Thymus (tissue), 11 donors: Measurements from ENCODE around the gene LARP1B. TPM values are rescaled to one million over a fixed set of nuclear protein-coding genes. Genes with fewer than 3 reads are reported as not detected.
"Not testable (repeated sequence)": the region's sequence is repeated elsewhere in the genome, so short reads cannot be mapped to it uniquely, and the experiment has no call there.

Experiments
- DNase-seq, 9 donors: peaks; one replicate each; pipeline ENCODE4 v3.0.0-alpha.2; 2013; ENCODE audit warnings: low spot score in 9 of 9, low read depth in 6 of 9, missing footprints in 1 of 9
- H3K27ac ChIP-seq, 2 donors: one replicate each; pipeline ENCODE4 v1.5.1; 2013; ENCODE audit warnings: control low read depth in 1 of 2, low read depth in 1 of 2, low read length in 1 of 2, mild to moderate bottlenecking in 1 of 2, moderate library complexity in 1 of 2
- H3K27me3 ChIP-seq, 2 donors: one replicate each; pipeline ENCODE4 v1.5.1; 2013; ENCODE audit warnings: low read length in 1 of 2; ENCODE audit not compliant: control insufficient read depth in 2 of 2, insufficient read depth in 1 of 2
- H3K36me3 ChIP-seq, 2 donors: one replicate each; pipeline ENCODE4 v1.5.1; 2013; ENCODE audit warnings: low read length in 1 of 2, mild to moderate bottlenecking in 1 of 2, moderate library complexity in 1 of 2; ENCODE audit not compliant: control insufficient read depth in 2 of 2, insufficient read depth in 2 of 2
- H3K4me1 ChIP-seq, 2 donors: one replicate each; pipeline ENCODE4 v1.5.1; 2013; ENCODE audit warnings: low read length in 2 of 2; ENCODE audit not compliant: control insufficient read depth in 2 of 2, insufficient read depth in 2 of 2
- H3K4me3 ChIP-seq, 2 donors: one replicate each; pipeline ENCODE4 v1.5.1; 2013; ENCODE audit warnings: low read length in 2 of 2, control low read depth in 1 of 2, mild to moderate bottlenecking in 1 of 2
- H3K9me3 ChIP-seq, 2 donors: one replicate each; pipeline ENCODE4 v1.5.1; 2013; ENCODE audit warnings: low read length in 1 of 2, mild to moderate bottlenecking in 1 of 2; ENCODE audit not compliant: control insufficient read depth in 2 of 2, insufficient read depth in 1 of 2
- WGBS: extraction: QIAGEN DNeasy Blood & Tissue Kit; methylation state at CpG from one replicate; pipeline ENCODE4 v1.1.7; 2013; 5-methylcytosine and 5-hydroxymethylcytosine counted together
- polyA plus RNA-seq: library from polyadenylated mRNA; stranded (reverse); fragments of 200-250 nt; gene quantifications from one replicate; pipeline ENCODE4 v1.2.3, GENCODE V29; 2013
- total RNA-seq: library from RNA; stranded (reverse); fragments of 120-200 nt; gene quantifications from one replicate; pipeline ENCODE4 v1.2.4, GENCODE V29; 2013
- donor health status: healthy.

The LARP1B gene
- total and polyA plus RNA-seq, 2 donors: 12.5 to 16.5 TPM

- Histone ChIP-seq H3K36me3 (no peaks in the 10 kb centered on the region), H3K4me1 (no peaks in the 10 kb centered on the region), H3K4me3 (no peak overlapping the region), H3K27ac (no peak overlapping the region), H3K27me3 (no peaks in the 10 kb centered on the region), H3K9me3 (no peaks in the 10 kb centered on the region)
- DNase-seq: no peak
- 99% methylated on average over 1 of the region's 1 CpG for WGBS
Measured at GRCh38 chr4:128247906-128248305, 186.8 kb downstream of the LARP1B start.

DNA sequence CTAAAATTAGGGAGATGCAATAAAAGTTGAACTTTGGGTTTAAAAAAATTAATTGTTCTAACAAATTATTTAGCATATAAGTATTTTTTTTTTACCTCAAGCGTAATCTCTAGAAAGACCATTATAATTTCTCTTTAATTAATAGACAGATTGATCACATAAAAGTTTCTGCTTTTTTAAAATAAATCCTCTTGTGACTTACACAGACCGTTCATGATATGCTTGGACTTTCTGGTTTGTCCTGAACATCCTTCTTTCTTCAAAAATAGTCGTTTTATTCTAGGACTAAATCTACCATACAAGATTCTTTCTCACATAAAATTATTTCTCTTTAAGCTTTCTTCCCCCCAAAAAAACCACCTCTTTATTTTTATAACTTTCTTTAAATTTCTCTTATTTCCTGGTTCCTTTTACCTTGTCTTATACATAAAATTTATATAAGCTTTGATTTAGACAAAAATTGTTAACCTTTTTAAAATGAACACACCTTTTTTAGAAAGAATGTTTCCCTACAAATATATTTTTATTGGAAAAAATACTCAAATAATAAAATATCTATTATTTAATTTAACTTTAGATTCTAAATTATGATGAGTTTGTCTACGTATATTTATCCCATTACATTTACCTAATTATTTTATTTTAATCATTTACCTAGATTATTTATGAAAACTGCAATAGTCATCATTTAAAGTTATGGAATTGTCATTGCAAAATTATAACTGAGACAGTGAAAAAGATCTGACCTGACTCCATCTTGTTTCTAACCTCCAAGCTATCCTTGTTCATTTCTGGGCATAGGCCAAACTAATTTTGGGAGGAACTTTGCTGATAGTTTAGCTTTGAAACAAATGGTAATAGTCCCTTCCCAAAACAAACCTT lies 188.9 kb downstream of the LARP1B start:
- Histone ChIP-seq H3K36me3 (no peaks in the 10 kb centered on the region), H3K4me3 (no peak overlapping the region), H3K9me3 (no peaks in the 10 kb centered on the region), H3K4me1 (no peaks in the 10 kb centered on the region), H3K27ac (no peak overlapping the region), H3K27me3 (no peaks in the 10 kb centered on the region)
- WGBS: 79% methylated on average over 4 of the region's 4 CpGs
- no peak for DNase-seq

- Histone ChIP-seq H3K27ac (no peak overlapping the region), H3K27me3 (no peaks in the 10 kb centered on the region), H3K36me3 (no peaks in the 10 kb centered on the region), H3K4me3 (no peak overlapping the region), H3K9me3 (peaks cover 0 to 4% of the 10 kb centered on the region in 2 donors), H3K4me1 (no peaks in the 10 kb centered on the region)
- WGBS: 97% methylated on average over 3 of the region's 3 CpGs
- DNase-seq: no peak
Measured at GRCh38 chr4:128255906-128256305, 194.8 kb downstream of the LARP1B start.

DNA sequence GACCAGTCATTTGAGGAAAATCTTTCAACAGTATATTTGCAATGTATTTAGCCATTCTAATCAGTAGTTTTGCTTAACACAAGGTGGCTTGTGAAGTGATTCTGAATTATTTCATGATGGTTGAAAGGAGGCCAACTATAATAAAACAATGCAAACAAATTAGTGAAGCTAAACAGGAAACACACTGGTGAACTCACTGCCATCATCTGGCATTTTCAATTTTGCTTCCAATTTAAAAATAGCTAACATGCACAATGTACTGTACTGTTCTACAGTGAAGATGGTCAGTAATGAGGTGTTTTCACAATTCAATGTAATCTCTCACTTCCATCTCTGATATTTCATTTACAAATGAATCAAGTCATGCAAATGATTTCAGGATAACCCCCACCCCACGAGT lies 195.4 kb downstream of the LARP1B start:
- Histone ChIP-seq H3K27me3 (no peaks in the 10 kb centered on the region), H3K4me1 (no peaks in the 10 kb centered on the region), H3K27ac (no peak overlapping the region), H3K4me3 (no peak overlapping the region), H3K36me3 (no peaks in the 10 kb centered on the region), H3K9me3 (peaks cover 0 to 4% of the 10 kb centered on the region in 2 donors)
- WGBS: 78% methylated on average over 1 of the region's 1 CpG
- no peak for DNase-seq

GRCh38 chr4:128258166-128258565 lies 197.1 kb downstream of the LARP1B start:
- H3K36me3 ChIP-seq, H3K27me3 ChIP-seq, H3K4me3 ChIP-seq, DNase-seq, H3K4me1 ChIP-seq, H3K9me3 ChIP-seq, H3K27ac ChIP-seq: not testable (repeated sequence)
- 86% methylated on average over 4 of the region's 4 CpGs for whole genome bisulfite sequencing

DNA sequence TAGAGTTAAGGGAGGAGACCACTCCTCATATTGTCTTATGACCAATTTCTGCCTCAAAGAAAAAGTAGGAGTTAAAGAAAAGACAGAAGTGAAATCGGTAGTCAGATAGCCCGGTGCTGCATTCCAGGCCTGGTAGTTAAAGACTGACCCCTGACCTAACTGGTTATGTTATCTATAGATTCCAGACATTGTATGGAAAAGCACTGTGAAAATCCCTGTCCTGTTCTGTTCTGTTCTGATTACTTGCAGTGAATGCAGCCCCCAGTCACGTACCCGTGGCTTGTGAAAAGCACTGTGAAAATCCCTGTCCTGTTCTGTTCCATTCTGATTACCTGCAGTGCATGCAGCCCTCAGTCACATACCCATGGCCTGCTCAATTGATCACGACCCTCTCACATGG lies 198.8 kb downstream of the LARP1B start:
- 71% methylated on average over 5 of the region's 5 CpGs for WGBS
- H3K36me3 ChIP-seq, H3K27ac ChIP-seq, H3K4me1 ChIP-seq, H3K27me3 ChIP-seq, DNase-seq, H3K4me3 ChIP-seq: not testable (repeated sequence)
- H3K9me3 ChIP-seq: peaks cover 0 to 10% of the 10 kb centered on the region in 2 donors

Other genes with a start within 250 kb of the LARP1B start
- 33.2 TPM for gene PLK4, start 180.4 kb upstream of the LARP1B start, total RNA-seq
- 3.0 TPM for gene PLK4, start 180.4 kb upstream of the LARP1B start, polyA plus RNA-seq
- 18.1 TPM for gene MFSD8, start 96.1 kb upstream of the LARP1B start, total RNA-seq
- 31.2 TPM for gene MFSD8, start 96.1 kb upstream of the LARP1B start, polyA plus RNA-seq
- gene ABHD18, start 95.9 kb upstream of the LARP1B start, total RNA-seq: 13.3 TPM
- 12.2 TPM for gene ABHD18, start 95.9 kb upstream of the LARP1B start, polyA plus RNA-seq
- gene PGRMC2, start 226.5 kb downstream of the LARP1B start, total RNA-seq: 7.5 TPM
- gene PGRMC2, start 226.5 kb downstream of the LARP1B start, polyA plus RNA-seq: 34.1 TPM